ENCODE measurements around the gene C2CD4C.

The C2CD4C gene

GRCh38 chr19:379796-380195 is 29.2 kb downstream of the C2CD4C start:
- no peak for DNase-seq

GRCh38 chr19:378706-379105 is 30.2 kb downstream of the C2CD4C start:
- DNase-seq, result no peak

GRCh38 chr19:377801-378581 is 31.0 kb downstream of the C2CD4C start:
- DNase-seq, result no peak

GRCh38 chr19:376111-376470 is 32.9 kb downstream of the C2CD4C start:
- no peak for DNase-seq

GRCh38 chr19:375395-376110 is 33.4 kb downstream of the C2CD4C start:
- DNase-seq, result no peak

- DNase-seq, result no peak
These were observed 34.1 kb downstream of the C2CD4C start for GRCh38 chr19:374886-375235.

- no peak for DNase-seq
These were observed 34.6 kb downstream of the C2CD4C start for GRCh38 chr19:374183-374885.

- DNase-seq, result no peak
These were observed 35.4 kb downstream of the C2CD4C start for GRCh38 chr19:373391-374182.

- no peak for DNase-seq
These were observed 36.5 kb downstream of the C2CD4C start for GRCh38 chr19:372306-372890.

GRCh38 chr19:371501-372168 is 37.3 kb downstream of the C2CD4C start:
- DNase-seq, result no peak

GRCh38 chr19:370641-371330 is 38.2 kb downstream of the C2CD4C start:
- DNase-seq, result no peak

- DNase-seq, result no peak
These were observed 39.1 kb downstream of the C2CD4C start for GRCh38 chr19:369876-370275.

- no peak for DNase-seq
These were observed 39.7 kb downstream of the C2CD4C start for GRCh38 chr19:369256-369655.

- no peak for DNase-seq
These were observed 40.3 kb downstream of the C2CD4C start for GRCh38 chr19:368630-369024.

GRCh38 chr19:367963-368629 is 40.9 kb downstream of the C2CD4C start:
- DNase-seq, result no peak

- DNase-seq, result no peak
These were observed 41.4 kb downstream of the C2CD4C start for GRCh38 chr19:367561-367960.

GRCh38 chr19:366951-367350 is 42.0 kb downstream of the C2CD4C start:
- no peak for DNase-seq

- DNase-seq, result no peak
These were observed 42.7 kb downstream of the C2CD4C start for GRCh38 chr19:366205-366783.

GRCh38 chr19:364496-365287 is 44.3 kb downstream of the C2CD4C start:
- DNase-seq, result no peak

GRCh38 chr19:362683-363082 is 46.3 kb downstream of the C2CD4C start:
- DNase-seq, result no peak

Data from effector CD4-positive, alpha-beta T cell (primary cell).